Measurements from ENCODE around the gene HS3ST6.
A peak's percentile ranks its signal among the peaks of the same experiment; 100 is the strongest.

The HS3ST6 gene

DNA sequence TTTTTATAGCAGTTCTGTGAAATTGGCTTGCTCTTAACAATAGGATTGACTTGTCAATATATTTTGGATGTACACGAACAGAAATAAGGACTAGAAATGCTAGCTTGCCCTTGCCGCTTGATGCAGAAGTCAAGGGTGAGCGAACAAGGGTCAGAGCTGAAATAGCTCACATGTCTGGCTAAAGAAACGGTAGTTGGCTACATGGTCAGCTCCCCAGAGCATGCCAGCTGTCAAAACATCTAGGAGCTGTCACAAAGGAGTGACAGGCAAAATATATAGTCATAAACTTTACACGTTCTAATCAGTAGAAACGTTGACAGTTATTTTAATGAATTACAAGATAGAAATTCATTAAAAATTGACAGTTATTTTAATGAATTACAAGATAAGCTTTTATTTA, 43.4 kb downstream of the HS3ST6 start:
- DNase-seq: no peak

DNA sequence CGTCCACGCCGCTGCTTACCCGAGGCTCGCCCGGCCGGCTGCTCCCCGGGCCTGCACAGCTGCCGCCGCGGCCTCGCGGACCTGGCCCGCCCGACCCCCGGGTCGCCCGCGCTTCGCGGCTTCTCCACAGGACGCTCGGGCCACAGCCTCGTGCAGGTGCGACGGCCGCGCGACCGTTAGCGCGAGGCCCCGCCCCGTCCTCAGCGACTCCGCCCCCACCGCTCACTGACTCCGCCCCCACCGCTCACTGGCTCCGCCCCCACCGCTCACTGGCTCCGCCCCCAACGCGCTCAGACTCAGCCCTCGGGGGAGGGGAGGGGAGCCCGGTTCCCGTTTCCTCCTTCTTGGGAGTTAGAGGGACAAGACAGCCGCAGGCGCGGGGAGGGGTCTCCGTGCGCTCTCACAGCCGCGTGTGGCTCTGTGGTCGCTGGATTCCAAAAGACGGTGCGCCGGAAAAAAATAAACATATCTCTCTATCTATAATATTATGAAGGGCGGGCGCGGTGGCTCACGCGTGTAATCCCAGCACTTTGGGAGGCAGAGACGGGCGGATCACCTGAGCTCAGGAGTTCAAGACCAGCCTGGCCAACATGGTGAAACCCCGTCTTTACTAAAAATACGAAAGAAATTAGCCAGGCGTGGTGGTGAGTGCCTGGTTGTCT, 46.1 kb downstream of the HS3ST6 start, which contains the start of gene MEIOB:
Gene MEIOB (minus strand): TSS at position 191 of the 662 bp plus-strand sequence. CDS start 3,989 bp downstream, outside the sequence.
- DNase-seq: peak; percentile 72

DNA sequence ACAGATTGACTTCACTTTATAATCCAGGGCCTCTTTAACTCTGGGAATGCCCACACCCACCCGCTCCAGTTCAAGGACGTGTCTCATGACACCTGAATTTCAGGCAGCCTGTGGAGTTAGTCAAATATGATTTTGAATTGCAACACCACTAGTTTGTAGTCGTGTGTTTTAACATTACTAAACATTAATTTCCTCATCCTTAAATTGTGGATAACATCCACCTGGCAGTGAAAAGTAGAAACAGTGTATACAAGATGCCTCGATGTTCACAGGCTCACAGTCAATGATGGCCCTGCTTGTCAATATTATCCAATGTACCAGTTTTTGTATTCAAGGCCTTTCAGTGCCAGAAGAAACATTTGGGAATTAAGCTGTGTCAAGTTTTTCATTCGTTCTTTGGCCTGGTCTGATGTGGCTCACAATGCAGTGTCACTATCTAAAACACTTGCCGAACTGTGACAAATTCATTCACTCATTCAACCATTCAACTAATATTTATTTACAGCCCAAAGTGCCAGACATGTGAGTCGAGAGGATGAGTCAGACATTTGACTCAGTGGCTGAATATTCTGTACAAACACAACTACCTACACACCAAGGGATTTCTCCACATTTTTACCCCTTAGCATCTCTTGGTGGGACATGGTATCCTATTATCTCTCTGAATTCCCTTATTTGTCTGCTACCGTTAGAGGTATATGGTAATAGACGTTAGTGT, 47.7 kb downstream of the HS3ST6 start:
- no peak for DNase-seq

- no peak for DNase-seq
Measured at GRCh38 chr16:1865902-1866690, 52.1 kb downstream of the HS3ST6 start.

DNA sequence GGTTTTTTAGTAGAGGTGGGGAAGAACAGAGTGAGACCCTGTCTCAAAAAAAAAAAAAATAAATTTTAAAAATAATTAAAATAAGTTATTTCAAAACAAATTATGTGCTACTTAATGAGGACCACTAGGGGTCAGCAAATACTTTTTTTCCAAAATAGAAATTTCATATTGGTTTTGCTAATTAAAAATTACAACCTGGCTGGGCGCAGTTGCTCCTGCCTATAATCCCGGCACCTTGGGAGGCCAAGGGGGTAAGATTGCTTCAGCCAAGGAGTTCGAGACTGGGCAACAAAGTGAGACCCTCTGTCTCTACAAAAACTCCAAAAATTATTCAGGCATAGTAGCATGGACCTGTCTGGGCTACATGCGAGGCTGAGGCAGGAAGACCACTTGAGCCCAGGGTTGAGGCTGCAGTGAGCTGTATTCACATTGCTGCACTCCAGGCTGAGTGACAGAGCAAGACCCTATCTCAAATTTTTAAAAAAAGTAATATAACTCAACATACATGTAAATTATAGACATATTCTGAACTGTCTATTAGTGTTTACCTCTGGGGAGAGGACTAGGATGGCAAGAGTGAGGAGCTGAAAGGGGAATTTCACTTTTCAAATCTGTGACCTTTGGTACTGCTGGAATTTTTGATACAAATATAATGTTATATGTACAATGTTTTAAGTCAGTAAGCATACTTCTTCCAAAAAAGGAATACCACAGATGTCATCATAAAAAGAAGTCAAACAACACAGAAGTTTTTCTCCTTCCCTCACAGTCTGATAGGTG, 54.3 kb downstream of the HS3ST6 start:
- no peak for DNase-seq

DNA sequence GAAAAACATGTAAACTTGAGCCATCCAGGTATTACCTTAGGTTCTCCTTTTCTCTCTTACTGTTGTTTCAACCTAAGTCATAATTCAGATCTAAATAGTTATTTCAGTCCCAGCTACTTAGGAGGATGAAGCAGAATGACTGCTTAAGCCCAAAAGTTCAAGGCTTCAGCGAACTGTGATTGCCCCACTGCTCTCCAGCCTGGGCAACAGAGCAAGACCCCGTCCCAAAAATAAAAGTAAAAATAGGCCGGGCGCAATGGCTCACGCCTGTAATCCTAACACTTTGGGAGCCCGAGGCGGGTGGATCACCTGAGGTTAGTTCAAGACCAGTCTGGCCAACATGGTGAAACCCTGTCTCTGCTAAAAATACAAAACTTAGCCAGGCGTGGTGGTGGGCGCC, 55.8 kb downstream of the HS3ST6 start:
- DNase-seq: no peak

GRCh38 chr16:1861730-1862129, 56.5 kb downstream of the HS3ST6 start:
- DNase-seq: no peak

Data from activated effector memory CD4-positive, alpha-beta T cell treated with anti-CD3 and anti-CD28 coated beads, Interleukin-2, amount 50 U/mL, for 16 hours (primary cell).